ENCODE measurements around the gene PAX2.

PAX2 gene

GRCh38 chr10:100791369-100792058 lies 46.1 kb downstream of the PAX2 start:
- DNase-seq (ENCODE audit: low read depth): no peak

- DNase-seq (ENCODE audit: low read depth): no peak
Measured at GRCh38 chr10:100792574-100792973, 47.2 kb downstream of the PAX2 start.

DNA sequence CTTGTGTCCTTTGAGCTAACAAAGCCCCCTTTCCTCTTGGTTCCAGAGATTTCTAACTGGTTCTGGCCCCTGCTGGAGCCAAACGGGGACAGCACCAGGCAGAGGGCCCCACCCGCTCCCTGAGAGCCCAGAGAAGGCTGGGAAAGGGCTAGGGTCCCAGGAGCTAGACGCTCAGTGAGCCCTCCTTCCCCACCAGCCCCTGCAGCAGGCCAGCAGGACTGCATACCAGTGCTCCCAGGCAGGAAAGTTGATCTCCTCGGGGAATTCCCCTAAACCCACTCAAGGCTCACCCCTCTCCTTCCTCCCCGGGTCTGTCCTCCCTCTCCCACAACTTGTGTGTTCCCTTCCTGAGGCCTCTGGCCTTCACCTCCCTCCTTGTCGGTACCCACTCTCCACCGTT lies 47.7 kb downstream of the PAX2 start:
- no peak for DNase-seq (ENCODE audit: low read depth)

GRCh38 chr10:100799881-100800280 lies 54.5 kb downstream of the PAX2 start:
- no peak for DNase-seq (ENCODE audit: low read depth)

DNA sequence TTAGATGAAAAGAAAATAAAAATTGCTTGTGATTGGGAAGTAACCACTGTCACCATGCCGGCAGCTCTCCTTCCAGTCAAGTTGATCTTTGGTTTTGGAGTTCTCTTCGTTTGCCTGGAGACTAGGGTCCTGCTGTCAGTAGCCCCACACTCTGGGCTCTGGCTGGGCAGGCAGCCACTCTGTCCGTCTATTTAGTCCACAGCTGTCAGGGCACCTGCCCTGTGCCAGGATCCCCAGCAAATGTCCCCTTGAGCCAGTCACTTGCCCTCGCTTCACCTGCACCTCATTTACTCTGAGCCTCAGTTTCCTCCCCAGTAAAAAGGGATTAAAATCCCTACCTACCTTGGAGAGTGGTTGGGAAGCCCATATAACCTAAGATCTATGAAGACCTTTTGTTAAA lies 55.5 kb downstream of the PAX2 start:
- DNase-seq (ENCODE audit: low read depth): no peak

- no peak for DNase-seq (ENCODE audit: low read depth)
Measured at GRCh38 chr10:100802196-100802595, 56.8 kb downstream of the PAX2 start.

DNA sequence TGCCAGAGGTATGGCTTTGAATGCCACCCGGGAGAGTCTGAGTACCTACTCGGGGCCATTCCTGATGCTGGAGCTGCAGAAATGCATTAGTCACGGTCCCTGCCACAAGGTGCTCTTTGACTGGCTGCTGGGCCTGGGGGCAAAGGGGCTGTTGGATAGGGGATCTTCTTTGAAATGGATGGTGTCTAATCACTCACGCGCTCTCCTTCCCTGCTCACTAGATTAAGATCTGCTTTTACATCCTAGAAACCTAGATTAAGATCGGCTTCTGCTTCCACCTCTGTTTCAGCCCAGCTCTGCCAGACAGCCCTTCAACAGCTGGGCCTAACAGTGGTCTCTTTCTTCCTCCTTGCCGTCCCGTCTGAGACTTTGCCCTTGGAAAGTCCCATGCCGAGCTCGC lies 57.2 kb downstream of the PAX2 start:
- DNase-seq (ENCODE audit: low read depth): no peak

- no peak for DNase-seq (ENCODE audit: low read depth)
Measured at GRCh38 chr10:100803492-100803891, 58.1 kb downstream of the PAX2 start.

GRCh38 chr10:100803908-100804307 lies 58.5 kb downstream of the PAX2 start:
- no peak for DNase-seq (ENCODE audit: low read depth)

DNA sequence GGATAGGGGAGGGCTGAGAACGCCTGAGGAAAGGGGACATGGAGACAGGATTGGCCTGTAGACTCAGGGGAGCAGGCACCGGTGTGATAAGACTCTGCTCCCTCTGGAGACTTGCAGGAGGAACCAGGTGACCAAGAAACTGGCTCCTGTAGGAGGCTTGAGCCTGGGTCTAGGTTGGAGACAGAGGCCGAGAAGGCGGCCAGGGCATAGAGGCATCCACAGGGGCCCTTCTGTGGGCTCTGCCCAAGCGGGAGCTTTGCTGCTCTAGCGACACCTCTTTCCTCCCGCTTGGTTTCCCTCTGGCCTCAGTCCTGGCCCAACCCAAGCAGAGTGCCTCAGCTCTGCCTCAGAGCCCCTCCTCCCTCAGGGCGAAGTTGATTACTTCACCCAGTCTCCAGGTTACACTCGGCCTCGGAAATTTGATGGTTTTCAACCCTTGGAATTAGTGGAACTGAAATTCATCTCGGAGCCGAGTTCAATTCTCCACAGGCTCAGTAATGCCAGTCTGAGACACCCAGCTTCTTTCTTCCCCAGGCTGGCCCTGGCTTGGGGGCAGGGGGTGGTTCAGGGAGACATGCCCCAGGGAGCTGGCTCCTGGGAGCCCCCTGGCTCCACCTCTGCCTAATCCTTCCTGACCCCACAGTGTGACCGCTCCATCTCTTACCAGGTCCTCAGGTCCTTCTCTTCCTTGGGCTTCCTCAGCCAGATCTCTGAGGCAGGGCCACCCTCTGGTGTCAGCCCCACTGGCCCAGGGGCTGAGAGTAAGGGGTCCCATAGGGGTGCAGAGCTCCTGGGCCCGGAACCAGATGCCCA lies 60.4 kb downstream of the PAX2 start:
- DNase-seq (ENCODE audit: low read depth): no peak

DNA sequence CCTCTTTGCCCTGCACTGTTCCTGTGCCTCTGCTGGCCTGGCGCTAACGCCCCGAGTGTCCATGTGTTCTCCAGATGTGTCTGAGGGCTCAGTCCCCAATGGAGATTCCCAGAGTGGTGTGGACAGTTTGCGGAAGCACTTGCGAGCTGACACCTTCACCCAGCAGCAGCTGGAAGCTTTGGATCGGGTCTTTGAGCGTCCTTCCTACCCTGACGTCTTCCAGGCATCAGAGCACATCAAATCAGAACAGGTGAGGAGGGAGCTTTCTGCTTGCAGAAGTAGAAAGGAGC lies 60.9 kb downstream of the PAX2 start:
- DNase-seq (ENCODE audit: low read depth): no peak

DNA sequence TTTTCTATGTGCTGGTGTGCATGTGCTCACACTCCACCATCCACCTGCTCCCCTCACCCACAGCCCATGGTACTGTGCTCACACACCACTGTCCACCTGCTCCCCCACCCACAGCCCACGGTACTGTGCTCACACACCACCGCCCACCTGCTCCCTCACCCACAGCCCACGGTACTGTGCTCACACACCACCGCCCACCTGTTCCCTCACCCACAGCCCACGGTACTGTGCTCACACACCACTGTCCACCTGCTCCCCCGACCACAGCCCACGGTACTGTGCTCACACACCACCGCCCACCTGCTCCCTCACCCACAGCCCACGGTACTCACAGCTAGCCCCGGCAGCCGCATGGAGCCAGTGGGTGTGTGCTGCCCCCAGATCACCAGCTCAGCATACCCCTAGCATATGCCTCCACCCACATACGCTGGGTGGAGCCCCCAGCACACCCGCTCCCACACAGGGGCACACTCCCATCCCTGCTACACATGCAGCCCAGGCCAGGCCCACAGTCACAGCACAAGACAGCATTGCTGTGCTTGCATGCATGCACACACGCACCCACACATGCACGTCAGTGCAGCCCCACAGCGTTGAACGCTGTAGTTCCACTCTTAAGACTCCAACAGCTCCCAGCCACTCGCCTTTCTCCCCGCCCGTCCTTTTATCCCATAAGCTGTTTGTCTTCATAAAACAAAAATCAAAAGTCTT lies 62.0 kb downstream of the PAX2 start:
- no peak for DNase-seq (ENCODE audit: low read depth)

DNA sequence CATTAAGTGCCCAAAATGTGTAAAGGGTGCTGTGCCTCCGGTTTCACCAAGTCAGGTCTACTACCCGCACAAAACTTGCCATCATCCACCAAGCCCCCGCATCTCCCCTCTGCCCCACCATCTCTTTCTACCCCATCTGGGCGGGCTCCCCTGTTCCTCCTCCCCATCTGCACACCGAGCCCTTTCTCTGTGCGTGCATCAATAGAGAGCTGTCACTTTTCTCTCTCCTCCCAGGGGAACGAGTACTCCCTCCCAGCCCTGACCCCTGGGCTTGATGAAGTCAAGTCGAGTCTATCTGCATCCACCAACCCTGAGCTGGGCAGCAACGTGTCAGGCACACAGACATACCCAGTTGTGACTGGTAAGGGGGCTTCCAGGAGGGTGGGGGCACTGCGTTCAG lies 63.5 kb downstream of the PAX2 start:
- no peak for DNase-seq (ENCODE audit: low read depth)

- no peak for DNase-seq (ENCODE audit: low read depth)
Measured at GRCh38 chr10:100810091-100810834, 64.9 kb downstream of the PAX2 start.

GRCh38 chr10:100810835-100811116 lies 65.4 kb downstream of the PAX2 start:
- DNase-seq (ENCODE audit: low read depth): no peak

- no peak for DNase-seq (ENCODE audit: low read depth)
Measured at GRCh38 chr10:100811261-100811660, 65.9 kb downstream of the PAX2 start.

DNA sequence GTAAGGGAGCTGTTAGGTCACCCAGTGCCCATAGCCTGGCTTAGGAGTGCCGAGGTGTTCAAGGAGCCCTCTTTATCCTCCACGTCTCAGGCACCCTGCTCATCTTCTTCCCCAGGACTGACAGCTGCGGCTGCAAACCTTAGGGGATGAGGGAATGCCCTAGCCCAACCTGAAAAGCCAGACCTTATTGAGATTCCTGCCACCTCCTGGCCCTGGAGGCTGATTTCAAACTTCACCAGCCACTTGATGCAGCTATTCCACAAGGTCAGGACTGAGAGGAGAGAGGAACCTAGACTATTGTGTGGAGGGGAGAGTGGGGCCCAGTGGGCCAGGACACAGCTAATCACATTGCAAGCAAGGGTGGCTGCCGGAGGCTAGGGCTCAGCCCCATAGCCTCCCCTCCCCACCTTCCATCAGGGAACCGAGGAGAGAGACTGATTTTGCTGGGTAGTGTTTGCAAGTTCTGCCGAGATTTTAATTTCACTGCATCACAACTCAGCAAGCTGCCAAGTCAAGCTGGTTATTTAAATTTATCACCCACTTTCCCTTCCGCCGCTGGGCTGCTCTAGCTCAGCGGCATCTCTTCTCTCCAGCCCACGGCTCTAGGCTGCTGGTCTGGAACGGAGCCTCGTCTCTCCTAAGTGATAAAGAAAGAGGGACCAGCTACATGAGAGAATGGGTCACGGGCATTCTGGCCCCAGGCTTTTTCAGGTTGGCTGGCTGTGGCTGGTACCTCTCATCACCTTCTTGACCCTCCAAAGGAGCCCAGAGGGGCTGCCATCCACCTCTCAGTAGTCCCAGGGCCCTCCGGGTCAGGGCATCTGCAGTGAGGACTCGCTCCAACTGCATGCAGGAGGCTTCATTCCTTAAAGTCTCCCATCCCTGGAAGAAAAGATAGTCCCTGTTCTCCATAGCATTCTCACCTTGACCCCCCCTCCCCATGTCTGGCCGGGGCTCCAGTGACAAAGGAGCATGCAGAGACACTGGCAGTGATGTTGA lies 66.7 kb downstream of the PAX2 start:
- DNase-seq (ENCODE audit: low read depth): no peak

GRCh38 chr10:100812978-100813377 lies 67.6 kb downstream of the PAX2 start:
- DNase-seq (ENCODE audit: low read depth): no peak

GRCh38 chr10:100814751-100815474 lies 69.5 kb downstream of the PAX2 start:
- no peak for DNase-seq (ENCODE audit: low read depth)

GRCh38 chr10:100816671-100817070 lies 71.3 kb downstream of the PAX2 start:
- DNase-seq (ENCODE audit: low read depth): no peak
